ENCODE measurements around the gene JMJD1C.
"Not testable (repeated sequence)": the region's sequence is repeated elsewhere in the genome, so short reads cannot be mapped to it uniquely, and the experiment has no call there.

Gene JMJD1C

GRCh38 chr10:63313066-63313717 lies 152.6 kb downstream of the JMJD1C start:
- H3K36me3 Mint-ChIP-seq, result peaks cover 3% of the 10 kb centered on the region
- H3K9me3 Mint-ChIP-seq, result no peaks in the 10 kb centered on the region
- no peak overlapping the region for H3K27ac Mint-ChIP-seq
- no peak overlapping the region for H3K4me3 Mint-ChIP-seq
- CTCF ChIA-PET, result no interaction called here
- H3K4me1 Mint-ChIP-seq, result no peaks in the 10 kb centered on the region
- H3K27me3 Mint-ChIP-seq, result no peaks in the 10 kb centered on the region
- no peak for DNase-seq

- CTCF ChIA-PET, result no interaction called here
- H3K9me3 Mint-ChIP-seq, result no peaks in the 10 kb centered on the region
- H3K4me3 Mint-ChIP-seq, result no peak overlapping the region
- H3K27ac Mint-ChIP-seq, result no peak overlapping the region
- H3K36me3 Mint-ChIP-seq, result no peaks in the 10 kb centered on the region
- no peaks in the 10 kb centered on the region for H3K27me3 Mint-ChIP-seq
- no peaks in the 10 kb centered on the region for H3K4me1 Mint-ChIP-seq
- DNase-seq, result no peak
Measured at GRCh38 chr10:63308628-63309027, 157.1 kb downstream of the JMJD1C start.

GRCh38 chr10:63304146-63304545 lies 161.6 kb downstream of the JMJD1C start:
- Mint-ChIP-seq H3K27me3 (no peaks in the 10 kb centered on the region), H3K4me1 (no peaks in the 10 kb centered on the region), H3K4me3 (no peak overlapping the region), H3K9me3 (no peaks in the 10 kb centered on the region), H3K27ac (no peak overlapping the region), H3K36me3 (no peaks in the 10 kb centered on the region)
- DNase-seq, result no peak
- CTCF ChIA-PET, result no interaction called here

GRCh38 chr10:63300801-63301200 lies 165.0 kb downstream of the JMJD1C start:
- Mint-ChIP-seq H3K36me3 (no peaks in the 10 kb centered on the region), H3K27ac (no peak overlapping the region), H3K4me3 (no peak overlapping the region), H3K9me3 (no peaks in the 10 kb centered on the region), H3K4me1 (no peaks in the 10 kb centered on the region), H3K27me3 (no peaks in the 10 kb centered on the region)
- CTCF ChIA-PET, result no interaction called here
- no peak for DNase-seq

GRCh38 chr10:63297941-63298340 lies 167.8 kb downstream of the JMJD1C start:
- H3K27me3 Mint-ChIP-seq, result no peaks in the 10 kb centered on the region
- no peak overlapping the region for H3K4me3 Mint-ChIP-seq
- H3K36me3 Mint-ChIP-seq, result no peaks in the 10 kb centered on the region
- H3K27ac Mint-ChIP-seq, result no peak overlapping the region
- DNase-seq, result no peak
- H3K9me3 Mint-ChIP-seq, result no peaks in the 10 kb centered on the region
- CTCF ChIA-PET, result no interaction called here
- H3K4me1 Mint-ChIP-seq, result no peaks in the 10 kb centered on the region

GRCh38 chr10:63294781-63295180 lies 171.0 kb downstream of the JMJD1C start:
- Mint-ChIP-seq H3K36me3 (no peaks in the 10 kb centered on the region), H3K27me3 (no peaks in the 10 kb centered on the region), H3K4me1 (no peaks in the 10 kb centered on the region), H3K4me3 (no peak overlapping the region), H3K9me3 (no peaks in the 10 kb centered on the region), H3K27ac (no peak overlapping the region)
- CTCF ChIA-PET, result no interaction called here
- DNase-seq, result no peak

- DNase-seq, H3K27ac Mint-ChIP-seq, H3K36me3 Mint-ChIP-seq, H3K4me1 Mint-ChIP-seq, H3K4me3 Mint-ChIP-seq, H3K27me3 Mint-ChIP-seq, H3K9me3 Mint-ChIP-seq: not testable (repeated sequence)
- CTCF ChIA-PET, result interaction anchor here (1.0 kb wide), 1 partner anchor 10 kb away, joined by 3 read pairs; no protein-coding TSS in a partner anchor
Measured at GRCh38 chr10:63292847-63293246, 172.9 kb downstream of the JMJD1C start.

GRCh38 chr10:63288170-63288569 lies 177.6 kb downstream of the JMJD1C start:
- no peaks in the 10 kb centered on the region for H3K27me3 Mint-ChIP-seq
- CTCF ChIA-PET, result interaction anchor here (0.6 kb wide), 1 partner anchor 81 kb away, joined by 3 read pairs; no protein-coding TSS in a partner anchor
- H3K27ac Mint-ChIP-seq, result no peak overlapping the region
- DNase-seq, result no peak
- H3K4me1 Mint-ChIP-seq, result peaks cover 7% of the 10 kb centered on the region
- H3K9me3 Mint-ChIP-seq, result no peaks in the 10 kb centered on the region
- H3K36me3 Mint-ChIP-seq, result peaks cover 3% of the 10 kb centered on the region
- no peak overlapping the region for H3K4me3 Mint-ChIP-seq

- DNase-seq, result no peak
- CTCF ChIA-PET, result no interaction called here
- no peak overlapping the region for H3K4me3 Mint-ChIP-seq
- H3K27ac Mint-ChIP-seq, result no peak overlapping the region
- peaks cover 3% of the 10 kb centered on the region for H3K36me3 Mint-ChIP-seq
- H3K4me1 Mint-ChIP-seq, result peaks cover 7% of the 10 kb centered on the region
- H3K27me3 Mint-ChIP-seq, result no peaks in the 10 kb centered on the region
- no peaks in the 10 kb centered on the region for H3K9me3 Mint-ChIP-seq
Measured at GRCh38 chr10:63286754-63287264, 179.0 kb downstream of the JMJD1C start.

- Mint-ChIP-seq H3K36me3 (peaks cover 3% of the 10 kb centered on the region), H3K9me3 (no peaks in the 10 kb centered on the region), H3K4me3 (no peak overlapping the region), H3K4me1 (peaks cover 7% of the 10 kb centered on the region), H3K27ac (no peak overlapping the region), H3K27me3 (no peaks in the 10 kb centered on the region)
- no peak for DNase-seq
- CTCF ChIA-PET, result no interaction called here
Measured at GRCh38 chr10:63286340-63286739, 179.4 kb downstream of the JMJD1C start.

- H3K9me3 Mint-ChIP-seq, DNase-seq, H3K4me3 Mint-ChIP-seq, H3K36me3 Mint-ChIP-seq, H3K27ac Mint-ChIP-seq, H3K4me1 Mint-ChIP-seq, H3K27me3 Mint-ChIP-seq: not testable (repeated sequence)
- CTCF ChIA-PET, result interaction anchor here (0.6 kb wide), 1 partner anchor 8 kb away, joined by 3 read pairs; no protein-coding TSS in a partner anchor
Measured at GRCh38 chr10:63283901-63284300, 181.9 kb downstream of the JMJD1C start.

GRCh38 chr10:63283093-63283492 lies 182.7 kb downstream of the JMJD1C start:
- Mint-ChIP-seq H3K27ac (no peak overlapping the region), H3K4me1 (peaks cover 7% of the 10 kb centered on the region), H3K4me3 (no peak overlapping the region), H3K27me3 (no peaks in the 10 kb centered on the region), H3K36me3 (peaks cover 3% of the 10 kb centered on the region), H3K9me3 (no peaks in the 10 kb centered on the region)
- no peak for DNase-seq
- CTCF ChIA-PET, result no interaction called here

- no peak overlapping the region for H3K27ac Mint-ChIP-seq
- peaks cover 3% of the 10 kb centered on the region for H3K36me3 Mint-ChIP-seq
- H3K27me3 Mint-ChIP-seq, result no peaks in the 10 kb centered on the region
- no peak overlapping the region for H3K4me3 Mint-ChIP-seq
- DNase-seq, result no peak
- no peaks in the 10 kb centered on the region for H3K9me3 Mint-ChIP-seq
- CTCF ChIA-PET, result no interaction called here
- H3K4me1 Mint-ChIP-seq, result peaks cover 7% of the 10 kb centered on the region
Measured at GRCh38 chr10:63281967-63282366, 183.8 kb downstream of the JMJD1C start.

GRCh38 chr10:63280386-63280785 lies 185.4 kb downstream of the JMJD1C start:
- CTCF ChIA-PET, result no interaction called here
- Mint-ChIP-seq H3K27ac (no peak overlapping the region), H3K9me3 (no peaks in the 10 kb centered on the region), H3K27me3 (no peaks in the 10 kb centered on the region), H3K4me3 (no peak overlapping the region), H3K36me3 (peaks cover 3% of the 10 kb centered on the region), H3K4me1 (peaks cover 7% of the 10 kb centered on the region)
- no peak for DNase-seq

- H3K4me1 Mint-ChIP-seq, result peaks cover 25% of the 10 kb centered on the region
- no peaks in the 10 kb centered on the region for H3K9me3 Mint-ChIP-seq
- CTCF ChIA-PET, result interaction anchor here (0.7 kb wide), 1 partner anchor 9 kb away, joined by 3 read pairs; no protein-coding TSS in a partner anchor
- no peak overlapping the region for H3K4me3 Mint-ChIP-seq
- DNase-seq, result no peak
- no peak overlapping the region for H3K27ac Mint-ChIP-seq
- H3K36me3 Mint-ChIP-seq, result no peaks in the 10 kb centered on the region
- H3K27me3 Mint-ChIP-seq, result no peaks in the 10 kb centered on the region
Measured at GRCh38 chr10:63275094-63275493, 190.7 kb downstream of the JMJD1C start.
